ENCODE results near the gene RORC. TPM values are rescaled to one million over a fixed set of nuclear protein-coding genes. Genes with fewer than 3 reads are reported as not detected.
"Not testable (repeated sequence)": the region's sequence is repeated elsewhere in the genome, so short reads cannot be mapped to it uniquely, and the experiment has no call there.

The RORC gene
- total RNA-seq, 1 donor from 2014 or later = not detected

DNA sequence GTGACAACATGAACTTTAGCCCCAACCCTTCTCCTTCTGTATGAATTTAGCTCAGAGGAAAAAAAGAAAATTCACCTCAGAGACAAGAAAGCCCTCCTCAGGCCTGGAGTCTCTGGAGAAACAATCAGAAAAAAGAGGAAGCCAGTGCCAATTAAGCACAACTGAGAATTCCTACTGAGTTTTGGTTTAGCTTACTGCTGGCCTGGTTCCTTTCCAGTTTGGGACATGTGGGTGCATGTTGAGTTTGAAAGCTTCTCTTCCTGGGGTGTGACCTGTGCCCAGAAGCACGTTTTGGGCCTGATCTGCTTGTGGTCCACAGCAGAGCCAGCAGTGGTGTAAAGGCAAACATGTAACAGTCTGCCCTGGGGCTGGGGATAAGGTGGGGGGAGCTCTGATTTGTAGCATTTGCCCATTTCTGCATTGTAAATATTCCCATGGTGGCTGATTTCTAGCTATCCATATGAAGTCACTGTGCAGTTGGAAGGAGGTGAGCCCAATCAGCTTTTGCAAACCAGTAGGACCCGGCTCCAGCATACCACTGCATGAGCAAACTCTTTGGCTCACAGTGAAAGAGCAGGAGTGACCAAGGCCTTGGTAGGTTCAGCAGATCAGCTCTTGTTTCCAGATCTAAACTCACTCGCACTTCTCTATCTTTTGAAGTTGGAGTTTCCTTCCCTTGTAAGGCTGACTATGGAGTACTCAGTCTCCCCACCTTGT, 26.6 kb upstream of the RORC start:
- H3K27ac Mint-ChIP-seq (ENCODE audit: unreplicated experiment) = no peak overlapping the region
- FAIRE-seq (no peak), DNase-seq (ENCODE audit: low read depth) (no peak)
- Histone ChIP-seq H3K27me3 (ENCODE audit: insufficient read depth, low read length) (peaks cover 3% of the 10 kb centered on the region), H3K27ac (ENCODE audit: low read depth, low read length) (no peak overlapping the region), H3K4me3 (ENCODE audit: insufficient read depth, low read depth, low read length) (no peak overlapping the region), H4K20me1 (ENCODE audit: insufficient read depth, low read length) (no peaks in the 10 kb centered on the region), H3K9ac (ENCODE audit: low read length) (no peak overlapping the region), H3K36me3 (ENCODE audit: insufficient read depth, low read length) (no peaks in the 10 kb centered on the region), H3K9me3 (ENCODE audit: insufficient read depth, low read depth, low read length) (no peaks in the 10 kb centered on the region), H3K4me2 (ENCODE audit: low read length) (no peak overlapping the region), H3K79me2 (ENCODE audit: insufficient read depth, low read length) (no peaks in the 10 kb centered on the region), H2AFZ (ENCODE audit: low read depth, low read length) (no peak overlapping the region), H3K4me1 (ENCODE audit: insufficient read depth, low read length) (no peaks in the 10 kb centered on the region)
- no peaks in the 10 kb centered on the region for H3K36me3 Mint-ChIP-seq (ENCODE audit: low read depth, unreplicated experiment)
- peaks cover 23% of the 10 kb centered on the region for H3K4me1 Mint-ChIP-seq (ENCODE audit: low read depth, unreplicated experiment)
- peaks cover 23% of the 10 kb centered on the region for H3K27me3 Mint-ChIP-seq (ENCODE audit: low read depth, unreplicated experiment)
- TF ChIP-seq CTCF (IDR thresholded peaks at IDR 0.05; ENCODE audit: insufficient read depth, low read depth, low read length) = no peak
- H3K9me3 Mint-ChIP-seq (ENCODE audit: unreplicated experiment) = peaks cover 2% of the 10 kb centered on the region
- no peak overlapping the region for H3K4me3 Mint-ChIP-seq (ENCODE audit: unreplicated experiment)

GRCh38 chr1:151855933-151856332, 24.3 kb upstream of the RORC start:
- H3K4me3 ChIP-seq (ENCODE audit: insufficient read depth, low read depth, low read length) = no peak overlapping the region
- no peaks in the 10 kb centered on the region for H3K36me3 ChIP-seq (ENCODE audit: insufficient read depth, low read length)
- no peaks in the 10 kb centered on the region for H3K4me1 ChIP-seq (ENCODE audit: insufficient read depth, low read length)
- Mint-ChIP-seq H3K27ac (ENCODE audit: unreplicated experiment) (peak overlapping the region; percentile 90), H3K27me3 (ENCODE audit: low read depth, unreplicated experiment) (peaks cover 35% of the 10 kb centered on the region), H3K4me3 (ENCODE audit: unreplicated experiment) (no peak overlapping the region), H3K36me3 (ENCODE audit: low read depth, unreplicated experiment) (no peaks in the 10 kb centered on the region), H3K9me3 (ENCODE audit: unreplicated experiment) (peaks cover 2% of the 10 kb centered on the region), H3K4me1 (ENCODE audit: low read depth, unreplicated experiment) (peaks cover 15% of the 10 kb centered on the region)
- no peaks in the 10 kb centered on the region for H3K9me3 ChIP-seq (ENCODE audit: insufficient read depth, low read depth, low read length)
- H3K27ac ChIP-seq (ENCODE audit: low read depth, low read length) = no peak overlapping the region
- no peak overlapping the region for H3K9ac ChIP-seq (ENCODE audit: low read length)
- H3K79me2 ChIP-seq (ENCODE audit: insufficient read depth, low read length) = no peaks in the 10 kb centered on the region
- TF ChIP-seq EZH2 (IDR thresholded peaks at IDR 0.05; ENCODE audit: insufficient read depth, low read length) (no peak), CTCF (IDR thresholded peaks at IDR 0.05; ENCODE audit: insufficient read depth, low read depth, low read length) (no peak)
- H3K4me2 ChIP-seq (ENCODE audit: low read length) = no peak overlapping the region
- peaks cover 16% of the 10 kb centered on the region for H3K27me3 ChIP-seq (ENCODE audit: insufficient read depth, low read length)
- no peaks in the 10 kb centered on the region for H4K20me1 ChIP-seq (ENCODE audit: insufficient read depth, low read length)
- DNase-seq (ENCODE audit: low read depth) (no peak), FAIRE-seq (no peak)
- no peak overlapping the region for H2AFZ ChIP-seq (ENCODE audit: low read depth, low read length)

DNA sequence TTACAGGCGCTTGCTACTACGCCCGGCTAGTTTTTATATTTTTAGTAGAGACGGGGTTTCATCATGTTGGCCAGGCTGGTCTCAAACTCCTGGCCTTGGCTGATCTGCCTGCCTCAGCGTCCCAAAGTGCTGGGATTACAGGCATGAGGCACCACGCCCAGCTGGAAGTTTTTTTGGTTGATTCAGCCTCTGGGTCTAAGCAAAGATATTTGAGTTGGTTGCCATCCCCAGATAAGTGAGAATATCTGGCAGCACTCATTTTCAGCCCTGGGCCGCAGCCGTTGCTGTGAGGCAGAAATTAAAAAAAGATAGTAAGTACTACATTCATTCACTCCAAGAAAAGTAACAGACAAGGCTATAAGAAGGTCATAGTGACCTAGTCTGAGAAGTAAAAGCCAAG, 23.9 kb upstream of the RORC start:
- not testable (repeated sequence) for H3K9me3 Mint-ChIP-seq (ENCODE audit: unreplicated experiment); H3K36me3 Mint-ChIP-seq (ENCODE audit: low read depth, unreplicated experiment); H3K9ac ChIP-seq (ENCODE audit: low read length); H4K20me1 ChIP-seq (ENCODE audit: insufficient read depth, low read length); H3K4me3 ChIP-seq (ENCODE audit: insufficient read depth, low read depth, low read length); H3K4me2 ChIP-seq (ENCODE audit: low read length); H3K79me2 ChIP-seq (ENCODE audit: insufficient read depth, low read length); H3K27ac ChIP-seq (ENCODE audit: low read depth, low read length); H3K4me3 Mint-ChIP-seq (ENCODE audit: unreplicated experiment); H2AFZ ChIP-seq (ENCODE audit: low read depth, low read length); H3K36me3 ChIP-seq (ENCODE audit: insufficient read depth, low read length); H3K4me1 ChIP-seq (ENCODE audit: insufficient read depth, low read length); FAIRE-seq; DNase-seq (ENCODE audit: low read depth); H3K9me3 ChIP-seq (ENCODE audit: insufficient read depth, low read depth, low read length)
- H3K27me3 ChIP-seq (ENCODE audit: insufficient read depth, low read length) = peaks cover 19% of the 10 kb centered on the region
- Mint-ChIP-seq H3K4me1 (ENCODE audit: low read depth, unreplicated experiment) (peaks cover 15% of the 10 kb centered on the region), H3K27ac (ENCODE audit: unreplicated experiment) (peak overlapping the region; percentile 90), H3K27me3 (ENCODE audit: low read depth, unreplicated experiment) (peaks cover 37% of the 10 kb centered on the region)
